AG10803 (cell line): ENCODE measurements around the gene MSI2.

Experiments used
- DNase-seq: peaks from one replicate; pipeline ENCODE4 v3.0.0; 2010; ENCODE audit warnings: low read depth
- H3K4me3 ChIP-seq: 2 replicates; pipeline ENCODE4 v1.5.1; 2011; ENCODE audit warnings: mild to moderate bottlenecking, low read length, control low read depth
- CTCF ChIP-seq: conservative IDR thresholded peaks from 2 replicates; pipeline ENCODE4 v1.5.1; 2011; ENCODE audit warnings: mild to moderate bottlenecking, low read length, control low read depth, inconsistent platforms

Gene MSI2

GRCh38 chr17:57622683-57623433 lies 366.5 kb downstream of the MSI2 start:
- TF ChIP-seq CTCF: no peak
- peak; percentile 36 for DNase-seq
- no peak overlapping the region for H3K4me3 ChIP-seq

DNA sequence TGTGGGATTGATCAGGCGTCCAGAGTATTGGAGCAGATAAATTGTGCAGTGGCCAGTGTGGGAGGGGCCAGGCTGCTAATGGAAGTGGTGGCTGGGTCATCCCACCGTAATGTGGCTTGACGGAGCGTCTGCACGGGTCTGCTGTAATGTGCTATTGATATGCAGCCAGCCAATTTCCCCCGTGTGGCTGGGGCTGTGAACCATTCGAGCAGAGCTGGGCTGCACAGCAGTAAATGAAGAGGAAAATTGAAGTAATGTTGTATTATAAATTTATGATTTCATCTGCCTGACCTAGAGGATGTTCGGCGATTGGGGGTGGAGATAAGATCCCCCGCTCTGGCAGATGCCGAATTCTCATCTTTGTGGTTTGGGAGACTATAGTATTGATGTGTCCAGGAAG lies 367.3 kb downstream of the MSI2 start:
- no peak overlapping the region for H3K4me3 ChIP-seq
- no peak for DNase-seq
- no peak for TF ChIP-seq CTCF

- TF ChIP-seq CTCF: no peak
- no peak for DNase-seq
- H3K4me3 ChIP-seq: no peak overlapping the region
Measured at GRCh38 chr17:57624386-57624785, 368.1 kb downstream of the MSI2 start.

DNA sequence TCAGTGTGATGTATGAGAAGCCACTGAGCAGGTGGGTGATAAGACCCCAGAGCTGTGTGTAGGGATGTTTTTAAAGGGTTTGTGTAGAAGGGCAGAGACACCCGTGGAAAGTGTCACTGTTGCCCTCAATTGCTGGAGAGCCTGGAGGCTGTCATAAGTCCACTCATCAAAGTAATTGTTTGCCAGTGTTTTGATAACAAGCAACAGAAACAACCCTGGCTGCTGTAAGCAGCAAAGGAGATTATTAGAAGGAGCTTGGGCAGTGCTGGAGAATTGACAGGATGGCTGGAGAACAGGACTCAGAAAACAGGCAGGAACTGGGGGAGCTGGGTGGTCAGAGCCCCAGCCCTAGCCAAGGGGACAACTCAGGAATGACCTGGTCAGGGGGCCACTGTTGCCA lies 369.2 kb downstream of the MSI2 start:
- H3K4me3 ChIP-seq: no peak overlapping the region
- no peak for TF ChIP-seq CTCF
- DNase-seq: no peak

DNA sequence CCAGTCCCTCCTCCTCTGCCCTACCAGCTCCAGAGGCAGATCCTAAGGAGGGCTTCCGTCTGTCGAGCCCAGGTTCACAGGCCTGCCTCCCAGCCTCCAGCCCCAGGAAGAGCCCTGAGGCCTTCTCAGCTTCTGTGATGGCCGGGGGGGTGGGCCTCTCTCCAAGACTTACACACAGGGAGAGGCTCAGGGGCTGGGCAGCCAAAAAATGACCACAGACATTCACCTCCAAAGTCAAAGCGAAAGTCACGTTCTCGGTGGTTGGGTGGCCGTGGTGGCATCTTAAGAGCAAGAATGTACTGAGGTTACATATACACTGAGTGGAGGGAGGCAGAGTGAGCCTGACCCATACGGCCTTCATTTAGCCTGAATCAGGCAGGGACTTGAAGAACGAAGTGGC lies 369.6 kb downstream of the MSI2 start:
- DNase-seq: no peak
- TF ChIP-seq CTCF: no peak
- H3K4me3 ChIP-seq: no peak overlapping the region

GRCh38 chr17:57626520-57627210 lies 370.3 kb downstream of the MSI2 start:
- no peak for TF ChIP-seq CTCF
- H3K4me3 ChIP-seq: no peak overlapping the region
- DNase-seq: no peak

DNA sequence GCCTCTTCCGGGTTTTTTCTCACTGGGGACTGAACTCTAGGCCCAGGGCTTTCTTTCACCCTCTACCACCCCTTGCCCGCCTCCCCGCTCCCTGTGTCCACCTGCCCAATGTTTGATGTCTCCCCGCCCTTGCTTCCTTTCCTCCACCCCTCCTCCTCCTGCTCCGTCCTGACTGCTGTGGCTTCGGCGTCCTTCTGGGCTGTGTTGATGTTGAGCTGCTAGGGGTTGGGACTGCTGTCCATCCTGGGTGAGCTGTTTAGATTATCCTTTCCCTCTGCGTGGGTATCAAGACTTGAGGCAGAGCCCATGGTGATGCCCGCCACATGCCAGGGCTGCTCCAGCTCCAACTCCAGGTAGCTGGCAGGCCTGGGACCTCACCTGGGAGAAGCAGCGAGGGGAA lies 371.3 kb downstream of the MSI2 start:
- no peak for TF ChIP-seq CTCF
- no peak for DNase-seq
- H3K4me3 ChIP-seq: no peak overlapping the region
